NCI-H2227 treated with DMSO at 0.1 percent for 48 hours (cell line): ENCODE measurements around the gene CTTN.

ENCODE experiments used
- DNase-seq: peaks from one replicate; lab custom pipeline; 2025; lab: John Stamatoyannopoulos, UW

The CTTN gene

GRCh38 chr11:70473873-70474690, 75.8 kb downstream of the CTTN start:
- DNase-seq = no peak

DNA sequence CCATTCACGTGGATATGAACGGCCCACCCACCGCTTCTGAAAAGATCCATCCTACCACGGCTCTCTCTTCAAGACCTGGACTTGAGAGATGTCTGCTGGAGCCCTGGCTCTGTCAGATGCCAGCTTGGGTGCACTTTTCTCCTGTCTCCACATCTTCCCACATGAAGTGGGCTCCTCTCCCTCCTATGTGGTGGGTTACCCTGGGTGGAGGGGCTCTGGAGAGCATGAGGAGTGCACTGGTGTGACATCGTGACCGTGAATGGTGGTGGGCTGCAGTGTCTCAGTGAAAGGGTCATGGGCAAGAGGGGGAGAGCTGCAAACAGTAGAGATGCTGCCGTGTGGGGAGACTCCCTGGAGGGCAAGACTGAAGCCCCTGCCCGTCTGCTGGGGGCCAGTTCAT, 76.4 kb downstream of the CTTN start:
- DNase-seq = no peak

GRCh38 chr11:70476669-70477068, 78.3 kb downstream of the CTTN start:
- no peak for DNase-seq

GRCh38 chr11:70477176-70477575, 78.8 kb downstream of the CTTN start:
- no peak for DNase-seq

DNA sequence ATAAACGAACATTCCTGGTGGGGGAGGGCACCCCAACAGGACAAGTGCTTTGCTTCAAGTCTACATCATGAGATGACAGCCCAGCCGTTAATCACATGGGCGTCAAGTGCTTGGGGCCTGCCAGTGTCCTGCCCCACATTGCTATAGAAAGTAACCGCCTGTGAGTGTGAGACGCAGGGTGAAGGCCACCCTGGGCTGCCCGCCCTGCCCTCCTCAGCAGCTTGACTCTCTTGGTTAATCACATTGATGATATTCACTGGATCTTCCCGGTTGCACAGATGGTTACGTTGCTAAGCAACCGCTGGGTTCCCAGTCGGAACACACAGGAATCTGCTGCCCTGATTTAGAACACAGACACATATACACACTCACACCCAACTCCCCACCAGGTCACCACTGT, 79.3 kb downstream of the CTTN start:
- DNase-seq = peak; percentile 62

- DNase-seq = no peak
These were observed 80.0 kb downstream of the CTTN start for GRCh38 chr11:70478166-70478890.

DNA sequence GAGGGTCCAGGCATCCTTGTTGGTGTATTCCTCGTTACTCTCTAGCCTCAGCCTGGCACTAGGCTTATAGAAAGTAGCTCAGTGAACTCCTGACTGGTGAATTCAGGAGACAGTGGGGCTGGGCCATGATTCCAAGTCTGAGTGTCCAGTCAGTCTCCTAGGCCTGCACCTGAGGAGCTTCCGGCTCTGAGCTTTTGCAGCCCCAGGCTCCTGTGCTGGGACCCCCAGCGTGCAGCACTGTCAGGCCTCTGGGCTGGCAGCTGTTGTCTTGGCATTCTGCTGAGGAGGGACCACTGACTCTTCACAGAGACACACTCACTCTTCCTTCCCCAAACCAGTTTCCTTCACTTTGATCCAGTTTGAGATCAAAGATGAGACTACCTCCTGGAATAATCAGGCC, 82.4 kb downstream of the CTTN start:
- no peak for DNase-seq

- no peak for DNase-seq
These were observed 83.5 kb downstream of the CTTN start for GRCh38 chr11:70481625-70482528.

- DNase-seq = no peak
These were observed 84.2 kb downstream of the CTTN start for GRCh38 chr11:70482529-70482917.

- no peak for DNase-seq
These were observed 84.9 kb downstream of the CTTN start for GRCh38 chr11:70483077-70483861.

- DNase-seq = no peak
These were observed 85.6 kb downstream of the CTTN start for GRCh38 chr11:70483917-70484316.

DNA sequence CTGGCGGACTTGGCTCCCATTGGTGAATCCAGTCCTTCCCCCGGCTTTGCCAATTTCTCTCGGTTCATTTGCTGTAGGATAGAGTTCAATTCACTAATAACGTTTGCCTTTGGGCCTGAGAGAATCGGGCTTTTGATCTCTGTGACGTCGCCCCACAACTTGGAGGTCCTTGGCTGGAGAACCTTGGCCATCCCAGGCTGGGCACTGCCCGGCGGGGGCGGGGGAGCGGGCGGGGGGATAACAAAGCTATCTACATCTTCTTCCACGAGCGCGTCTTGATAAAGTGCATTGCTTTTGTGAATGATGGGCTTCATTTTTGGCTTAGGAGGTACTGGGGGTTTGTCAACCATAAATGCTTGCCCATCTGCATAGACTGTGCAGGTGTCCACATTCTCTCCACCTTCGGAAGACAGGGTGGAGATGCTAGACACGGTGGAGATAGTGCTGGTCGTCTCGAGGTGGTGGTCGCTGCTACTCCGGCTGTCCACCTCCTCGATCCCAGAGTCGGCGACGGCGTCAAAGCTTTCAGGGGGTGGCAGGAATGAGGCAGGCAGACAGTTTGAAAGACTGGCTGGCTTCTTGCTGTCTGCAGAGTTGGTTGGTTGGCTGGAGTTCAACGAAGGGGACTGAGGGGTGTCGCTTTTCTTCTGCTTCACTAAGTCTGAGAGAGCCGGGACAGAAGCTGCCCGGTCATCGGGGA, 87.1 kb downstream of the CTTN start:
- no peak for DNase-seq

- no peak for DNase-seq
These were observed 87.7 kb downstream of the CTTN start for GRCh38 chr11:70486026-70486415.
